GM21423 (cell line): ENCODE measurements around the gene PGR.

Experiments used
- ATAC-seq: cut with Tn5 transposase; IDR thresholded peaks from one replicate; pipeline ENCODE4 v1.9.1; 2021; ENCODE audit warnings: mild to moderate bottlenecking, moderate library complexity; ENCODE audit not compliant: unreplicated experiment

PGR gene

GRCh38 chr11:101011881-101012280 is 117.7 kb downstream of the PGR start:
- ATAC-seq = no peak

GRCh38 chr11:101010899-101011298 is 118.7 kb downstream of the PGR start:
- no peak for ATAC-seq

- ATAC-seq = no peak
Observed at GRCh38 chr11:101009690-101010055, 119.9 kb downstream of the PGR start.

GRCh38 chr11:101008961-101009689 is 120.5 kb downstream of the PGR start:
- ATAC-seq = no peak

- ATAC-seq = peak; percentile 46
Observed at GRCh38 chr11:101003468-101003867, 126.1 kb downstream of the PGR start.

GRCh38 chr11:100999756-101000155 is 129.9 kb downstream of the PGR start:
- ATAC-seq = no peak

GRCh38 chr11:100994966-100995365 is 134.6 kb downstream of the PGR start:
- no peak for ATAC-seq

GRCh38 chr11:100991541-100991940 is 138.1 kb downstream of the PGR start:
- ATAC-seq = no peak

- ATAC-seq = no peak
Observed at GRCh38 chr11:100990931-100991330, 138.7 kb downstream of the PGR start.

GRCh38 chr11:100984668-100985067 is 144.9 kb downstream of the PGR start:
- ATAC-seq = peak; percentile 82

GRCh38 chr11:100981196-100981824 is 148.3 kb downstream of the PGR start:
- ATAC-seq = no peak

GRCh38 chr11:100980156-100980555 is 149.5 kb downstream of the PGR start:
- no peak for ATAC-seq
